Glomerular visceral epithelial cell (primary cell): ENCODE results near the gene PSD2.

ENCODE experiments used
- DNase-seq: peaks from one replicate; pipeline ENCODE4 v3.0.0-alpha.2; 2016; ENCODE audit errors: extremely low spot score

Gene PSD2

DNA sequence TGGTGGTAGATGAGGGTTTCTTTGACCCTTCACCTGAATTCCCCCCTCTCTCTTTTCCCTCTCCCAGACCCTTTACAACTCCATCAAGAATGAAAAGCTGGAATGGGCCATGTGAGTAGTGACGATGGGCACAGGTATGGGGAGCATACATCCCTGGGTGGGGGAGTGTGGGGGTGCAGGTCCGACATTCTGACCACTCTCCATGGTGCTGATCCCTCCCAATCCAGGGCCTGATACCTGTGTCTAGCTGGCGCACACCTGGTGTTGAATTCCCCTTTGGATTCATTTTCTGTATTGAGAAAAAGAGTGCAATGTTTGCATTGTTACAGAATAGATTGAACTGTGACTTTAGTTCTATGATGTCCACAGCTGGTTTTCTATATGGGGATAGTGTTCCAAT, 40.0 kb downstream of the PSD2 start:
- no peak for DNase-seq

DNA sequence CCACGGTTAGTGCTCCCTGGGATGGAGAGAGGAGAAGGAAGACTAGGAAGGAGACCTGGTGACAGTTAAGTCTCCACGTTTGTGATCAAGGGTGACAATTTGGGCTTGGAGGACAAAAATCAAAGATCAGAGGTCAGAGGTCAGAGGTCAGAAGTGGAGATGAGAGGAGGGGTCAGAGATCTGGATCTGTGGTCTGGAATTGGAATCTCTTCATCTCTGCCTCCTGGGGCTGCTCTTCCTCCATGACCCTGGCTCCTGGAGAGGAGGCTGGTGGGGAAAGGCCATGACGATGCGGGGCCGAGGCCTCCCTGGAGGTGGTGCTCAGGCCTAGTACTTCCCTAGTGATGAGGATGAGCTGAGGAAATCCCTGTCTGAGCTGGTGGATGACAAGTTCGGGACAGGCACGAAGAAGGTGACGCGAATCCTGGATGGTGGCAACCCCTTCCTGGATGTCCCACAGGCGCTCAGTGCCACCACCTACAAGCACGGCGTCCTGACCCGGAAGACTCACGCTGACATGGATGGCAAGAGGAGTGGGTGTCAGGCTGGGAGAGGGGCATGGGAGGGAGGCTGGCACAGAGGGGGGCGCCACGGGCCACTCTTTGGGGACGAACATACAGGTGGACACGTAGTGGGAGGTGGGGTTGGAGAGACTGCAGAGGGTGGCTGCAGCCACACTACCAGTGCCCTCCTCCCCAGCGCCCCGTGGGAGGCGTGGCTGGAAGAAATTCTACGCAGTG, 41.0 kb downstream of the PSD2 start:
- DNase-seq, result no peak

DNA sequence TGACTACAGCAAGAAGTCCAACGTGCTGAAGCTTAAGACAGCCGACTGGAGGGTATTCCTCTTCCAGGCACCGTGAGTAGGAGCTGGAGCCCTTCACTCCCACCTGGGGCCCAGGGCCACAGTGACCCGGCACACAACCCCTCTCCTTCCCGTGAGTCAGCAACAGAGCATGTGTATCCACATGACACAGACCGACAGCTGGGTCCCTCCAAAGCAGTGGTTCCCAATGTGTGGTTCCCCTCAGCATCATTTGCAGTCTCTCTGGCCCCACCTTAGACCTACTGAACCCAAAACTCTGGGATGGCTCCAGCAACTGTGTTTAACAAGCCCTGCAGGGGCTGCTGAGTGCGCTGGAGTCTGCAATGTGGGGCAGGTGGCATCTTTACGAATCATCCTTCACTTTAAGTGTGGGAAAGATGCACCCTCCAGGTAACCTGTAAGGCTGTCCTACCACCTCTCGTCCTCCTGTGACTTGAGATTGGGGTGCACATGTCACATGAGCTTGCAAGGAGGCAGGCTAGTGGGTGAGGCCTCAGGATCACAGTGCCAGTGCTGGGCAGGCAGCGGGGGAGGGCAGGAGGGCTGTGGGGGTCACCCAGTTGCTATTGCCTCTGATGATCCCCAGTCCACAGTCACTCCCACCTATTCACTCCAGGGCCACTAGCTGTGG, 42.2 kb downstream of the PSD2 start:
- DNase-seq, result no peak

DNA sequence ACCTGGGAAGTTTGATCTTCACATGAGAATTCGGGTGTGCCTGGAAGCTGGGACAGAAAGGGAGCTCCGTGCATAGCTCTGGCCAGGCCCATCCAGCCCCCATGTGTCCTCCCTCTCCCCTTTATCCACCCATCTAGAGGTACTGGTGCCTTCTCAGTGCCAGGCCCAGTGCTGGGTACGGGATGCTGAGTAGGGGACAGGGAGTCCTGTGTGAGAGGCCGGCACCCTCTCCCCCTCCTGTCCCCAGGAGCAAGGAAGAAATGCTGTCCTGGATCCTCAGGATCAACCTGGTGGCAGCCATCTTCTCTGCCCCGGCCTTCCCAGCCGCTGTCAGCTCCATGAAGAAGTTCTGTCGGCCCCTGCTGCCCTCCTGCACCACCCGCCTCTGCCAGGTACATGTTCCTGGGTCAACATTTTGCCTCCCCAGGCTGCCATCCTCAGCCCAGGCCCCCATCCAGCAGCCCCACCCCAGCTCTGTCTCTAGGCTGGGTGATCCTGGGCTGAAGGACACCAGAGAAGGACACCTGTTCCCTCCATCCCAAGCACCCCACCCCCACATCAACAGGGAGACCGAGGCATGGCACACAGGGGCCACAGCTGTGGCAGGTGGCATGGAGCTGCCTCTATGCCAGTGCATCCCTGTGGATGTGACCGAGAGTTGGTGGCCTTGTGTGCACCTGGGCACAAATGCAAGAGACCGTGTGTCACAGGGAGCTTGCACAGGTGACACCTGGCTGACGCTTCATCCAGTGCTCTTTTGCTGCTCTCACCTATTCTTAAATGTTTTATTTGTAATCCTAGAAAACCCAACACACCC, 43.0 kb downstream of the PSD2 start:
- DNase-seq, result no peak

DNA sequence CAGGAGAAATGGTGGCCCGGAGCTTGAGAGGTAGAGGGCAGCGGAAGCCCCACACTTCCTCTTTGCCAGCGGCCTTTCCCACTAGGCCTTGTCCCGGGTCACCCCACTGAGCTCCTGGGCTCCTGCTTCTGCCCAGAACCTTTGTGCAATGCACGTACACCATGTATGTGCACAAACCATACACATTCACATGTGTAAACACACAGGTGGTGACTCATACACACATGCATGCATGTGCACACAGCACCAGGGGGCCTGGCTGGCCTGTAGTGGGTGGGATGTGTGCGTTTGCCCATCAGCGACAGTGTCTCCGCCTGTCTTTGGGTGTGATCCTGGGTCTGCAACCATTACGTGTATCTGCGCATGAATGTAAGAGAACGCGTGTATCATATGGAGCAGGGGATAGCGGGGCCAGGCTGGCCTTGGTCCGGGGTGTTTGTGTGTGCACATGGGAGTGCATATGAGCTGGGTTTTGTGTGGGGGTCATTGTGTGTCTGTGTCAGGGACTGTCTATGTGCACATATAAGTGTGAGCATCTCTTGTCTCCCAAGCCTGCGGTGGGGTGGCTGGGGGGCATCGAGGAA, 43.7 kb downstream of the PSD2 start:
- no peak for DNase-seq

DNA sequence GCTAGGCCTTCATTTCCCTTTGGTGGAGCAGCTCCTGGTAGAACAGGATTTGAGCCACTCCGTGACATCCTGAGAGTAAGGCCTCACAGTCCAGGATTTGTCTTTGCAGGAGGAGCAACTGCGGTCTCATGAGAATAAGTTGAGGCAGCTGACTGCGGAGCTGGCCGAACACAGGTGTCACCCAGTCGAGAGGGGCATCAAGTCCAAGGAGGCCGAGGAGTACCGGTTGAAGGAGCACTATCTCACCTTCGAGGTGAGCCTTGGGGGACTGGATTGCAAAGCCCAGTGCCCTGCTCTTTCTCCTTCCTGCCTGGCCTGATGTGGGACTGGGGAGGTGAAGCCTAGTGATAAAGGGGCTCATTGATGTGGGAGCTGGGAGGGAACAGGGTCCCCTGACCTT, 44.3 kb downstream of the PSD2 start:
- DNase-seq, result no peak

DNA sequence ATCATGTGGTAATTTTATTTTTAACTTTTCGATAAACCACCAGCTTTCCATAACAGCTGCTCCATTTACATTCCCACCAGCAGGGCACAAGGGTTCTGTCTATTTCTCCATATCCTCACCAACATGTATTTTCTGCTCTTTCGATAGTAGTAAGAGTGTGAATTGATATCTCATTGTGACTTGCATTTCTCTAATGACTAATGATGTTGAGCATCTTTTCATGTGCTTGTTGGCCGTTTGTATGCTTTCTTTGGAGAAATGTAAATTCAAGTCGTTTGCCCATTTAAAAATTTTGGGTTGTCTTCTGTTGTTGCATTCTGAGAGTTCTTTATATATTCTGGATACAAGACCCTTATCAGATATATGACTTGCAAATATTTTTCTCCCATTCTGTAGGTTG, 45.9 kb downstream of the PSD2 start:
- no peak for DNase-seq

DNA sequence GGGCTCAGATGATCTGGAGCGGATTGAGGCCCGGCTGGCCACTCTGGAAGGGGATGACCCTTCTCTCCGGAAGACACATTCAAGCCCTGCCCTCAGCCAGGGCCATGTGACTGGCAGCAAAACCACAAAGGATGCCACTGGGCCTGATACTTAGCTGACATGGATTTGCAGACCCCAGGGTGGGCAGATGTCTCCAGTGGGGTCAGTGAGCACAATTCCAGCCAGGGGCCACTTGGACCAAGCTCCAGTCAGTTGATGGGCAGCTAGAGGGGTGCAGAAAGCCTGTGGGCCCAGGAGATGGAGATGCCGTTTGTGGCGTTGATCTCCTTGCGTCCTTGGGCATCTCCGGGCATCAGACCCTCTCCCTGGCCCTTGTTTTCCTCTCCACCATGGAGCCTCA, 46.7 kb downstream of the PSD2 start:
- DNase-seq, result no peak

DNA sequence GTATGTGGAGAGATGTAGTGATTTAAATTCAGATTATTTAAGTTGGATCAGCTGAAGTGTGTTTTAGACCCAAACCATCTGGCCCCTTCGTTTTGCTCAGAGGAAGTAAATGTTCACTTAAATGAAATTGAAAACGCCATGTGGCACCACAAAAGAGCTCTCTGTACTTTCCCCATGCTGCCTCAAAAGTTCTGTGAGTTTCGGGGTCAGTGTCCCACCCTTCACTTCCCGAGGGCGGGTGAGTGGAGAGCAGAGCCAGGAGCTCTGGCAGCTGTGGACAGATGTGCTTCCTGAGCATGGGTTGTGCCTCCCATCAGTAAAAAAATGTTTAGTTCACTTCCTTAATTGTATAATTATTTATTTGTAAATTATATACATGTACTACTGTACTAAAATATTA, 48.4 kb downstream of the PSD2 start:
- no peak for DNase-seq

DNA sequence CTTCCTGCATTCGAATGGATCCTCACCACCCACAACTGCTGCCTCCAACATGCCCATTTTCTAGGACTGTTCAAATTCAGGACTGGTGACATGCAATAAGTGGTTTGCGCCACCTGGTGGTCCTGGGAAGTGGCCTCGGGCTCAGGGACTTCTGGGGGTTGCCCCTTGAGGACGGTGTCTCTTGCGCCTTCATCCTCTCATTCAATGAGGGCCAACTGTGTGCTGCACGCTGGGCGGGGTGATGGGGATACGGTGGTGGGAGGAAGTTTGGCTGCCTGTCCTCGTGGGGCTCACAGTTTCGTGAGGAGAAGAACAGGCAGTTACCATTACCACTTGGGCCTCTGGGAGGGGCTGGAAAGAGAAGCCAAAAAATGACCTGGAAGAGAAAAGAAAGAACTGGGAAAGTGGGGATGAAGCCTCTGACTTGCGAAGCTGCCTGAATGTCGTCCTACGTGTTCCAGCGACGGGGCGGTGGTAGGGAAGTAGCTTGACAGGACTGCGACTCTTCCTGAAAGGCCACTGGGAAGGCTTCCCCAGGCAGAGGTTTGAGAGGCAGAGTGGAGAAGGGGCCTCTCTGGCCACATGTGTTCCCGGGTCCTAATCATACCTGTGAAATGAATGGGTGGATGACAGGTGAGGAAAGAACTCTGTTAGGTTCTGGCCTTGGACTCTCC, 49.0 kb downstream of the PSD2 start:
- peak; percentile 64 for DNase-seq

DNA sequence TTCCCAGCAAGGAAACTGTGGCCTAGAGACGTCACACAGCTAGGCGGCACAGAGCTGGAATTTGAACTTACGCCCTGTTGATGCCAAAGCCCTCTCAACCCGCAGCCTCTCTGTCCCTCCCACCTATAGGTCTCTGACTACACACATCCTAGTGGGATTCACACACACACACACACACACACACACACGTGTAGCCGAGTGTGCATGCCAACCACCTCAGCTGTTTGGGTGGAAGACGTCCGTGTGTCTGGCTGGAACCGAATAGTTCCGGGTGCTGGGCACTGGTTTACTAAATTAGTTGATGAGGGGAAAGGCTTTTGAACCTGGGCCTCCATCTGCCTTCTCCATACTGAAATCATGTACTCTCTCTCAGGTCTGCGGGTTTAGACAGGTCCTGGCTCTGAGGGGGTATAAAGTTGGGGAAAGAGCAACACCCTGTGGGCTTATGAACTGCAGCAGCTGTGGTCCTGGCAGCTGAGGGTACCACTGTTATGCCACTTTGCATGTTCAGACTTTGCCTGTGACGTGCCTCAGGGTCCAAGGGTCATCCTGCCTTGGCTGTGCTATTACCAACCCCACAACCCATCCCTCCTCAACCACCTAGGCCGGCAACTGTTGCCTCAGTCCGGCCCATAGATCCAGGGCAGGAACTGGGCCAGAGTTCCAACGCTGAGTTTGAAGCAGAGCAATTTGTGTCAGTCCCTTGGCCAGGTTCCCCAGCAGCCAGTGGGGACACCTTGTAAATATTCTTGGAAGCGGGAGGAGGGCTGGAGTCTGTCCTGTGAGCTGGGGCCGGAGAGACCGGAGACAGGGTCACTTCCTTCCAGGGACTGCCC, 50.5 kb downstream of the PSD2 start:
- no peak for DNase-seq

DNA sequence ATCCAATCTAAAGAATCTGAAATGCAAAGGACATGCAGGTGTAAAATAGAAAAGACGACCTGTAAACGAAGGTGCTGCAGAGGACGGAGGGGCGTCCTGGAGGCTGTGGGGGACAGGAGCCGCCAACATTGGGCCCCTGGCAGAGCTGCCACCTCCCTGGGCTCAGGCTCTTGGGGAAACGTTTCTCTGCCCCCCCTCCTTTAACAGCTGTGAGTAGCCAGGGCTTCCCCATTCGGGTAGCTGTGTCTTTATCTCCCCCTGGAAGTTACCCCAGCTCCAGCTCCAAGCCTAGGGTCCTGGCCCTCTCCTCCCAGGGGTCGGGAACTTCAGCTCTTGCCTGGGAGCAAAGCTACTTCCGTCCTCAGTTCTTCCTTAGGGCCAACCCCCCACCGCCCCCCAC, 51.5 kb downstream of the PSD2 start:
- no peak for DNase-seq

DNA sequence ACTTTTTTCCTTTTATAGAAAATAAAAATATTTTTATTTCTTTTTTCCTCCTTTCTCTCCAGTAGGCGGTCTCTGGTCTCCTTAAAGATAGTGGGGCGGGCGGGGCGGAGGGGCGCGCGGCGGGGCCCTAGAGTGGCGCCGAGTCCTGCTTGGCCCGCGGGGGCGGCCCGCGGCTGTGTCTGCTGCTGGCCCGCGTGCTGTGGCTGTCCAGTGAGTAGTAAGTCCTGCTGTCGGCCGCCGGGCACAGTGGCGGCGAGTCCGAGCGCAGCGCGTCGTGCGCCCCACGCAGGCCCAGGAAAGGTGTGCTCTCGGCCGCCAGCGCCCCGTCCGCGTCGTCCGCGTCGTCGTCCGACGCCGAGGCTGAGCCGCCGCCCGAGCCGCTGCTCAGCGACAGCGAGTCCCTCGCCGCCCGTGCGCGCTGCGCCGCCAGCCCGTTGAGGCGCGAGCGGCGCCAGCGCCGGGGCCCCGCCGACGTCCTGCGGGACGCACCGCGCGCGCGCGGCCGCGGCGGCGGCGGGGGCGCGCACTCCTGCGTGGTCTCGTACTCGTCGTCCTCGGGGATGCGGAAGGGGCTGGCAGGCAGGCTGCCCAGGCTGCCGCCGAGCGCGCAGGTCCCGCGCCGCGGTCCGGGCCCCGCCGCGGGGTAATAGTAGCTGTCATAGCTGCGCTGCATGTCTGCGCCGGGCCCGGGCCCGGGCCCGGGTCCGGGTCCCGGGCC, 52.3 kb downstream of the PSD2 start:
- DNase-seq, result peak; percentile 37

DNA sequence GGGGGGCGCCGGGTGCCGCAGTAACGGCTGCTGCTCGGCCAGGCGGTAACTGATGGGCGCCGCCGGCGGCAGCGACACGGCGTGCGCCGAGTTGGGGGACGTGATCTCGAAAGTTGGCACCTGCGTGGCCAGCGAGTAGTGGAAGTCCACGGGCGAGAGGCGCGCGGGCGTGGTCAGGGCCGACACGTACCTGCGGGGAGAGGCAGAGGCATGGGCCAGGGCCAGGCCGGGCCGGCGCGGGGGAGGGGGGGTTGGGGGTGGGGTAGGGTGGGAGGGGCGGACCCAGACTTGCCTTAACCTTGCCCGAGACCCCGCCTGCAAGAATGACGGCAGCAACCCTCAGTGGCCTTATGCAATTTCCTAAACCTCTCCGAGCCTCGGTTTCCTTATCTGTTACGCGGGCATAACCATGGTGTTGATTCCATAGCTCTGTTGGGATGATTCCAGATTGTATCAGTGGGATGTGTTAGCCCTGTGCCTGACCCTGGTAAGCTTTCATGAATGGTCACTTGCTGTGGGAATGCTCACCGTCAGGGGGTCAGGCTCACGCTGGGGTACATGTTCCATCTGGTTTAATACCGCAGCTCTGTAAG, 53.0 kb downstream of the PSD2 start:
- DNase-seq, result no peak

DNA sequence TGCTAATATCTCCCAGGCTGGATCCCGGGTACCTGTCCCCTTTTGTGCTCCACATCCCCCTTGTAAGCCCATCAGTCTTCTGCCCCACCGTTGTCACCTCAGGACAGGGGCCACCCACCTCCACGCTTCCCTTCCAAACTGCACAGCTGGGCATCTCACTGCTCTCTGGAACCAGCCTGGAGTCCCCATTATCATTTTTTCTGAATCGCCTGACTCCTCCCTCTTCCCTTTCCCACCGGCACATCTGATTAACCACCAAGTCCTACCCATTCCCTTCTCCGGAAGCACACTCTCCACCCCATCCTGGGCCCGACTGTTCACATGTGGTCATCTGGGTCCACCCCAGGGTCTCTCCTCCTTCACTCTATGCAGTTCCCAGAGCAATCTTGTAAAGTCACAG, 53.9 kb downstream of the PSD2 start:
- no peak for DNase-seq

DNA sequence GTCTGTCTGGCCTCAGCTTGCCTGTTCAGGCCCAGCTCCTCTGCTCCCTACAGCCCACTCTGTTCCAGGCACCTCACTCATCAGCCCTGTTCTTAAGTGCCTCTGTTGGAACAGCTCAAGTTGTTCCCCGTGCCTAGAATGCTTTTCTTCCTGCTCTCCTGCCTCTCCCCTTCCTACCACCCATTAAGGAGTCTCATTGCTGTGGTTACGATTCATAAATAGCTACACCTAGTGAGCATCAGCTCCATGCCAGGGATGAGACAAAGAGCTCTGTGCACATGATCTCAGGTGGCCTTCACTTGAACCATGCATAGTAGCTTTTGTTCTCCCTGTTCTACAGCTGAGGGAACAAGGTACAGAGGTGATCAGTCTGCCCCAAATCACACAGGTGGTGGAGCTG, 54.3 kb downstream of the PSD2 start:
- DNase-seq, result peak; percentile 16

DNA sequence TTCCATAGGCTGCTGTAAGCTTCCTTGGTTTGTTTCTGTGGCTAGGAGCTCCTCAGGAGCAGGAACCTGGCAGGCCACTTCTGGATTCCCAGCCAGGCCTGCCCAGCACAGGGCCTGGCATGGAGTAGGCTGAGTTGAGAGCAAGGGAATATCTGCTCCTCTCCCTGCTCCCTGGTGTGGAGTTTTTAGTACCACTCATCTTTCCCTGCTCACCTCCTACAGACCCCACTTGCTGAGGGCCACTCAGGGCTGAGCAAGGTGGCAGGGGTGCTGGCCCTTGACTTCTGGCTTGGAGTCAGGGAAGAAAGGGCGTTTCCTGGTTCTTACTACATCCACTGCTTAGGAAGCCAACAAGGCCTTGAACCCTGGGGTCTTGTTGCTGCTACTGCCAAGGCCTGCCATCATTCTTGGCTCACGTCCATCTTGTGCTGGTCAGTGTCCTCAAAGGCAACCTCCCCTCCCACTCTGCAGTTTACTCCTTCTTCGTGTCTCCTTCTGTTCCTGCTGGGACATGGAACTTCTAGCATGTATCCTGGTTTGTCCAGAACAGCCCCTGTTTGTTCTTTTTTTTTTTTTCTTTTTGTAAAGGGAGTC, 54.9 kb downstream of the PSD2 start:
- DNase-seq, result no peak

DNA sequence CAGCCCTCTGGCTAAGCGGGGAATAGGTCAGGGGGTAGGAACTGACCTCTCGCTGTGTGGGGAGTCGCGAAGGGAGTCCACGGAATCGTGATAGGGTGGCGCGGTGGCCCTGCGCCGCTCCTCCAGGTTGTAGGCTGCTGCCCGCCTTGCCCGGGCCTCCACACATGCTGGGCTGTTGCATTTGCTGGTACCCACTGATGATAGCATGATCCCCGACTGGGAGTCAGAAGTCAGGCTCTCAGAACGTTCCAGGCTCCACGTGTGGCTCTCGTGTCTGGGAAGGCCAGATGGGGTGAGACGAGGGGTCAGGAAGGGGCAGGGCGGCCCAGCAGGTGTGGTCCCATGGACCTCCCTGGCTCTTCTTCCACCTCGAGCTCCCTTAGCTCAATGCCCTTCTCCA, 56.0 kb downstream of the PSD2 start:
- no peak for DNase-seq

DNA sequence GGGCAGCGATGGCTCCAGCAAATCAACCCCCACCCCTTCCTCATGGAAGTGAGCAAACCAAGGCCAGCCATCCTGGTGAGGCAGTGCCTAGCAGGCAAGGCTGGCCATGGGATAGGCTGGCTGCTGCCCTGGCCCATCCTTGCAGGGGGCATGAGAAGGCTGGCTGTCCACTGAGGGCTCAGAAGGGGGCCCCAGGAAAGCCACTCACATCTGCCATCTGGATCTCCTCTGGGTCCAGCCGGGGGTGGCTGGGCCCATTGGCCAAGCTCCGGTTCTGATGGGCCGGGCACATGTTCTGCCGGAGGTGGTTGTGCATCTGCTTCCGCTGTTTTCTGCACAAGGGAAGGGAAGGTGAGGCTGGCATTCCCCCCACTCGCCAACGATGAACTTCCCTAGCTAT, 57.1 kb downstream of the PSD2 start:
- no peak for DNase-seq
